Activated T-cell treated with anti-CD3 and anti-CD28 coated beads, Interleukin-2, amount 50 U/mL, for 4 hours (primary cell): ENCODE data around the gene TENM4. TPM values are rescaled to one million over a fixed set of nuclear protein-coding genes. Genes with fewer than 3 reads are reported as not detected.
"Not testable (repeated sequence)": the region's sequence is repeated elsewhere in the genome, so short reads cannot be mapped to it uniquely, and the experiment has no call there.

ENCODE experiments used
- ATAC-seq, 2 donors: fragments of 200-7000 bp; cut with Tn5 transposase; one replicate each; pipeline ENCODE4 v1.10.0; 2021
- DNase-seq: peaks from one replicate; pipeline ENCODE4 v3.0.0-alpha.2; 2020
- H3K27me3 Mint-ChIP-seq: one replicate; pipeline ENCODE4 v1.8.0; 2021; ENCODE audit warnings: low read depth, mixed read lengths
- H3K36me3 Mint-ChIP-seq: one replicate; pipeline ENCODE4 v1.8.0; 2022; ENCODE audit warnings: mixed read lengths; ENCODE audit not compliant: insufficient read depth
- H3K4me1 Mint-ChIP-seq: one replicate; pipeline ENCODE4 v1.8.0; 2021; ENCODE audit warnings: low read depth, mixed read lengths
- H3K4me3 Mint-ChIP-seq: one replicate; pipeline ENCODE4 v1.8.0; 2021; ENCODE audit warnings: mild to moderate bottlenecking, moderate library complexity, mixed read lengths
- H3K9me3 Mint-ChIP-seq: one replicate; pipeline ENCODE4 v1.8.0; 2021; ENCODE audit warnings: mixed read lengths
- total RNA-seq, 3 donors: library from RNA; stranded (reverse); gene quantifications; one replicate each; pipeline ENCODE4 v1.2.1, GENCODE V29; 2021

The TENM4 gene
- total RNA-seq, 3 donors from 2014 or later, result 0.10 to 0.30 TPM; not detected in 1

- Mint-ChIP-seq H3K36me3 (no peaks in the 10 kb centered on the region), H3K4me1 (no peaks in the 10 kb centered on the region), H3K4me3 (no peak overlapping the region), H3K9me3 (no peaks in the 10 kb centered on the region), H3K27me3 (peaks cover 9% of the 10 kb centered on the region)
- DNase-seq (no peak), ATAC-seq (no peak)
These were observed 600.6 kb downstream of the TENM4 start for GRCh38 chr11:78840200-78840599.

- Mint-ChIP-seq H3K27me3 (peaks cover 7% of the 10 kb centered on the region), H3K4me1 (no peaks in the 10 kb centered on the region), H3K9me3 (no peaks in the 10 kb centered on the region), H3K4me3 (no peak overlapping the region), H3K36me3 (no peaks in the 10 kb centered on the region)
- DNase-seq (no peak), ATAC-seq (no peak)
These were observed 602.4 kb downstream of the TENM4 start for GRCh38 chr11:78838417-78838816.

- no peak for DNase-seq
- no peak for ATAC-seq
- Mint-ChIP-seq H3K9me3 (no peaks in the 10 kb centered on the region), H3K4me3 (no peak overlapping the region), H3K27me3 (no peaks in the 10 kb centered on the region), H3K4me1 (no peaks in the 10 kb centered on the region), H3K36me3 (no peaks in the 10 kb centered on the region)
These were observed 605.2 kb downstream of the TENM4 start for GRCh38 chr11:78835646-78836045.

- no peak overlapping the region for H3K4me3 Mint-ChIP-seq
- ATAC-seq, result no peak
- no peak for DNase-seq
- no peaks in the 10 kb centered on the region for H3K36me3 Mint-ChIP-seq
- no peaks in the 10 kb centered on the region for H3K27me3 Mint-ChIP-seq
- H3K4me1 Mint-ChIP-seq, result no peaks in the 10 kb centered on the region
- no peaks in the 10 kb centered on the region for H3K9me3 Mint-ChIP-seq
These were observed 605.9 kb downstream of the TENM4 start for GRCh38 chr11:78834886-78835285.

- Mint-ChIP-seq H3K4me3 (no peak overlapping the region), H3K27me3 (no peaks in the 10 kb centered on the region), H3K4me1 (no peaks in the 10 kb centered on the region), H3K36me3 (no peaks in the 10 kb centered on the region), H3K9me3 (no peaks in the 10 kb centered on the region)
- ATAC-seq, result no peak
- DNase-seq, result no peak
These were observed 607.6 kb downstream of the TENM4 start for GRCh38 chr11:78833237-78833636.

GRCh38 chr11:78832226-78832947, 608.4 kb downstream of the TENM4 start:
- Mint-ChIP-seq H3K9me3 (no peaks in the 10 kb centered on the region), H3K36me3 (no peaks in the 10 kb centered on the region), H3K4me3 (no peak overlapping the region), H3K27me3 (no peaks in the 10 kb centered on the region), H3K4me1 (no peaks in the 10 kb centered on the region)
- ATAC-seq, result no peak
- DNase-seq, result no peak

- no peaks in the 10 kb centered on the region for H3K4me1 Mint-ChIP-seq
- DNase-seq (no peak), ATAC-seq (no peak)
- H3K4me3 Mint-ChIP-seq, result no peak overlapping the region
- no peaks in the 10 kb centered on the region for H3K36me3 Mint-ChIP-seq
- H3K9me3 Mint-ChIP-seq, result no peaks in the 10 kb centered on the region
- no peaks in the 10 kb centered on the region for H3K27me3 Mint-ChIP-seq
These were observed 609.3 kb downstream of the TENM4 start for GRCh38 chr11:78831571-78831970.

GRCh38 chr11:78830277-78830819, 610.5 kb downstream of the TENM4 start:
- Mint-ChIP-seq H3K36me3 (no peaks in the 10 kb centered on the region), H3K27me3 (no peaks in the 10 kb centered on the region), H3K4me3 (no peak overlapping the region), H3K9me3 (no peaks in the 10 kb centered on the region), H3K4me1 (no peaks in the 10 kb centered on the region)
- no peak for DNase-seq
- no peak for ATAC-seq

- no peaks in the 10 kb centered on the region for H3K36me3 Mint-ChIP-seq
- H3K4me3 Mint-ChIP-seq, result no peak overlapping the region
- no peaks in the 10 kb centered on the region for H3K27me3 Mint-ChIP-seq
- no peaks in the 10 kb centered on the region for H3K4me1 Mint-ChIP-seq
- no peaks in the 10 kb centered on the region for H3K9me3 Mint-ChIP-seq
- no peak for ATAC-seq
- DNase-seq, result no peak
These were observed 611.7 kb downstream of the TENM4 start for GRCh38 chr11:78829146-78829545.

GRCh38 chr11:78828676-78829075, 612.2 kb downstream of the TENM4 start:
- Mint-ChIP-seq H3K4me1 (no peaks in the 10 kb centered on the region), H3K9me3 (no peaks in the 10 kb centered on the region), H3K27me3 (no peaks in the 10 kb centered on the region), H3K36me3 (no peaks in the 10 kb centered on the region), H3K4me3 (no peak overlapping the region)
- DNase-seq (no peak), ATAC-seq (no peak)

- not testable (repeated sequence) for H3K4me1 Mint-ChIP-seq, H3K4me3 Mint-ChIP-seq, H3K27me3 Mint-ChIP-seq, DNase-seq, H3K36me3 Mint-ChIP-seq, H3K9me3 Mint-ChIP-seq, ATAC-seq
These were observed 613.5 kb downstream of the TENM4 start for GRCh38 chr11:78827291-78827690.

GRCh38 chr11:78825591-78826020, 615.2 kb downstream of the TENM4 start:
- H3K9me3 Mint-ChIP-seq, result no peaks in the 10 kb centered on the region
- no peaks in the 10 kb centered on the region for H3K4me1 Mint-ChIP-seq
- H3K27me3 Mint-ChIP-seq, result no peaks in the 10 kb centered on the region
- ATAC-seq (no peak), DNase-seq (no peak)
- no peaks in the 10 kb centered on the region for H3K36me3 Mint-ChIP-seq
- no peak overlapping the region for H3K4me3 Mint-ChIP-seq

- ATAC-seq (no peak), DNase-seq (no peak)
- H3K9me3 Mint-ChIP-seq, result no peaks in the 10 kb centered on the region
- no peaks in the 10 kb centered on the region for H3K4me1 Mint-ChIP-seq
- no peaks in the 10 kb centered on the region for H3K36me3 Mint-ChIP-seq
- H3K27me3 Mint-ChIP-seq, result peaks cover 3% of the 10 kb centered on the region
- no peak overlapping the region for H3K4me3 Mint-ChIP-seq
These were observed 617.2 kb downstream of the TENM4 start for GRCh38 chr11:78823588-78823987.

GRCh38 chr11:78822931-78823423, 617.9 kb downstream of the TENM4 start:
- H3K4me3 Mint-ChIP-seq, result no peak overlapping the region
- ATAC-seq, result no peak
- H3K36me3 Mint-ChIP-seq, result no peaks in the 10 kb centered on the region
- peaks cover 3% of the 10 kb centered on the region for H3K27me3 Mint-ChIP-seq
- H3K9me3 Mint-ChIP-seq, result no peaks in the 10 kb centered on the region
- no peaks in the 10 kb centered on the region for H3K4me1 Mint-ChIP-seq
- no peak for DNase-seq
